ENCODE results near the gene ELP2. TPM values are rescaled to one million over a fixed set of nuclear protein-coding genes. Genes with fewer than 3 reads are reported as not detected.

ELP2 gene
- polyA plus RNA-seq, 1 of the 3 experiments (the other 2 are of a cell fraction) = 38.3 TPM

DNA sequence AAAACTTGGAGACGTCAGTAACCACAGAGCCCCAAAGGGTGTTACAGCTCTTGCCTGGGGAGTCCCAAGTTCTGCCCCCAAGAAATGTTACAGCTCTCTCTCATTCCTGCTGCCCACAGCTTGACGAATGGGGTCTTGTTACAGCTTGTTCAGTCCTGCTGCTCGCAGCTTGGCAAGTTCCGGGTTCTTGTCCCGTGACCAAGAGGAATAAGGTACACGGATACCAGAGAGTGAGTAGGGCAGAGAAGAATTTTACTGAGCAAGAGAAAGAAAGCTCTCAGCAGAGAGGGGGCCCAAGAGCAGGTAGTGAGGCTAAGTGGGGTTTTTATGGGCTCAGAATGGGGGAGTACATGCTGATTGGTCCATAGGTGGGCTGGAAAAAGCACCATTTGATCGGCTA is 27.8 kb upstream of the ELP2 start:
- POLR2A ChIA-PET = no interaction called here
- H3K79me2 ChIP-seq (ENCODE audit: insufficient read depth) = no peaks in the 10 kb centered on the region
- no peaks in the 10 kb centered on the region for H4K20me1 ChIP-seq (ENCODE audit: insufficient read depth)
- no peak for TF ChIP-seq FOSL2 (IDR thresholded peaks at IDR 0.05; ENCODE audit: borderline replicate concordance, low read depth)
- no peak for TF ChIP-seq FOXJ3 (CRISPR knock-in tag; IDR thresholded peaks at IDR 0.05)
- TF ChIP-seq CTCF (IDR thresholded peaks at IDR 0.05) = no peak
- no peak for TF ChIP-seq PBX3 (IDR thresholded peaks at IDR 0.05)
- H3K4me1 ChIP-seq (ENCODE audit: control insufficient read depth in 1 of 2, insufficient read depth in 2 of 2, low read depth in 1 of 2, low read length in 1 of 2) = no peaks in the 10 kb centered on the region
- no peak overlapping the region for H3K4me3 ChIP-seq (ENCODE audit: low read depth in 2 of 2, low read length in 1 of 2)
- 69% methylated on average over 6 of the region's 7 CpGs for whole genome bisulfite sequencing (ENCODE audit: low lambda C conversion rate)
- CTCF ChIA-PET = interaction anchor here (1.2 to 1.4 kb wide), 2 partner anchors 84 to 183 kb away, joined by 4 read pairs; no protein-coding TSS in a partner anchor
- H3K27me3 ChIP-seq (ENCODE audit: insufficient read depth) = no peaks in the 10 kb centered on the region
- no peak overlapping the region for H2AFZ ChIP-seq (ENCODE audit: low read depth)
- no peak overlapping the region for H3K9ac ChIP-seq
- H3K36me3 ChIP-seq (replicated peaks in 1 of 2; ENCODE audit: control insufficient read depth in 1 of 2, insufficient read depth in 2 of 2, low read length in 1 of 2) = no peaks in the 10 kb centered on the region
- H3K9me3 ChIP-seq = peaks cover 6% of the 10 kb centered on the region; the same call in 1 of the 2 replicates
- H3F3A ChIP-seq (replicated peaks; ENCODE audit: insufficient read depth) = no peaks in the 10 kb centered on the region
- no peak for DNase-seq
- H3K4me2 ChIP-seq = no peak overlapping the region
- no peaks in the 10 kb centered on the region for H3K9me2 ChIP-seq
- no peak overlapping the region for H3K27ac ChIP-seq (ENCODE audit: low read depth in 2 of 2, low read length in 1 of 2)

- no peaks in the 10 kb centered on the region for H3K79me2 ChIP-seq (ENCODE audit: insufficient read depth)
- H3K4me3 ChIP-seq (ENCODE audit: low read depth in 2 of 2, low read length in 1 of 2) = no peak overlapping the region
- H3K27ac ChIP-seq (ENCODE audit: low read depth in 2 of 2, low read length in 1 of 2) = no peak overlapping the region
- no peaks in the 10 kb centered on the region for H3F3A ChIP-seq (replicated peaks; ENCODE audit: insufficient read depth)
- H2AFZ ChIP-seq (ENCODE audit: low read depth) = no peak overlapping the region
- H3K36me3 ChIP-seq (replicated peaks in 1 of 2; ENCODE audit: control insufficient read depth in 1 of 2, insufficient read depth in 2 of 2, low read length in 1 of 2) = peaks cover 17 to 20% of the 10 kb centered on the region in 2 experiments
- 89% methylated on average over 2 of the region's 2 CpGs for WGBS (ENCODE audit: low lambda C conversion rate)
- CTCF ChIA-PET = interaction anchor here (1.3 to 2.7 kb wide), 2 partner anchors 8 to 87 kb away, joined by 4 to 9 read pairs; no protein-coding TSS in a partner anchor
- peaks cover 6% of the 10 kb centered on the region; the same call in 1 of the 2 replicates for H3K9me3 ChIP-seq
- POLR2A ChIA-PET = no interaction called here
- no peaks in the 10 kb centered on the region for H4K20me1 ChIP-seq (ENCODE audit: insufficient read depth)
- H3K4me1 ChIP-seq (ENCODE audit: control insufficient read depth in 1 of 2, insufficient read depth in 2 of 2, low read depth in 1 of 2, low read length in 1 of 2) = no peaks in the 10 kb centered on the region; a peak in 1 of 4 replicates
- H3K27me3 ChIP-seq (ENCODE audit: insufficient read depth) = no peaks in the 10 kb centered on the region
- H3K9me2 ChIP-seq = no peaks in the 10 kb centered on the region
- no peak overlapping the region for H3K9ac ChIP-seq
- DNase-seq = no peak
- TF ChIP-seq CHD2 (IDR thresholded peaks at IDR 0.05; ENCODE audit: low read length, partially characterized antibody) (no peak), MXI1 (IDR thresholded peaks at IDR 0.05; ENCODE audit: low read depth, low read length) (no peak), MEF2A (IDR thresholded peaks at IDR 0.05; ENCODE audit: borderline replicate concordance, low read depth) (no peak), TCF12 (IDR thresholded peaks at IDR 0.05) (no peak), SIN3A (IDR thresholded peaks at IDR 0.05; ENCODE audit: borderline replicate concordance, low read depth, low read length) (no peak), EZH2phosphoT487 (IDR thresholded peaks at IDR 0.05; ENCODE audit: borderline replicate concordance, low read depth) (no peak), CTCF (IDR thresholded peaks at IDR 0.05) (no peak), USF1 (IDR thresholded peaks at IDR 0.05; ENCODE audit: borderline replicate concordance, low read depth) (no peak), RFX5 (IDR thresholded peaks at IDR 0.05; ENCODE audit: low read length) (no peak), RXRA (IDR thresholded peaks at IDR 0.05; ENCODE audit: borderline replicate concordance, low read depth) (no peak)
- H3K4me2 ChIP-seq = no peak overlapping the region
These were observed 24.9 kb upstream of the ELP2 start for GRCh38 chr18:36104749-36105148.
